ENCODE measurements around the gene CYB561D1. TPM values are rescaled to one million over a fixed set of nuclear protein-coding genes. Genes with fewer than 3 reads are reported as not detected.
A peak's percentile ranks its signal among the peaks of the same experiment; 100 is the strongest.

The CYB561D1 gene
- total RNA-seq, 1 experiment from 2014 or later: 11.7 TPM

- no peak for TF ChIP-seq CTCF (conservative IDR thresholded peaks at IDR 0.05)
- no peak for TF ChIP-seq EZH2 (IDR thresholded peaks at IDR 0.05; ENCODE audit: low read depth)
- peak overlapping the region; percentile 91 for H2AFZ ChIP-seq
- no peak for DNase-seq
- no peaks in the 10 kb centered on the region for H3K79me2 ChIP-seq (ENCODE audit: low read depth)
- no peaks in the 10 kb centered on the region for H4K20me1 ChIP-seq (ENCODE audit: insufficient read depth)
- TSS peak; percentile 77 for BruUV-seq (replicated peaks)
- peak overlapping the region; percentile 68 for H3K4me3 ChIP-seq
- ChIA-PET POLR2A (ENCODE audit: unreplicated experiment) (no interaction called here), CTCF (no interaction called here)
- intact Hi-C loops (cut with micrococcal nuclease; ENCODE audit: unreplicated experiment): loop anchor here (1.0 kb wide), 1 partner anchor 58 kb away; the partner anchor contains the start of gene PSMA5
- peaks cover 30% of the 10 kb centered on the region for H3K27me3 ChIP-seq (ENCODE audit: insufficient read depth, low read depth)
- H3K9me3 ChIP-seq (ENCODE audit: insufficient read depth, low read depth): no peaks in the 10 kb centered on the region
- no peaks in the 10 kb centered on the region for H3K36me3 ChIP-seq (ENCODE audit: low read depth)
- no peaks in the 10 kb centered on the region for H3K9me2 ChIP-seq (ENCODE audit: insufficient read depth)
- no peak overlapping the region for H3K27ac ChIP-seq
- peaks cover 11% of the 10 kb centered on the region for H3K4me1 ChIP-seq (replicated peaks; ENCODE audit: insufficient read depth)
- no peaks in the 10 kb centered on the region for H3F3A ChIP-seq (ENCODE audit: insufficient read depth, low read depth)
- peak overlapping the region; percentile 90 for H3K4me2 ChIP-seq
Observed at GRCh38 chr1:109484519-109484975, 9.3 kb upstream of the CYB561D1 start.

DNA sequence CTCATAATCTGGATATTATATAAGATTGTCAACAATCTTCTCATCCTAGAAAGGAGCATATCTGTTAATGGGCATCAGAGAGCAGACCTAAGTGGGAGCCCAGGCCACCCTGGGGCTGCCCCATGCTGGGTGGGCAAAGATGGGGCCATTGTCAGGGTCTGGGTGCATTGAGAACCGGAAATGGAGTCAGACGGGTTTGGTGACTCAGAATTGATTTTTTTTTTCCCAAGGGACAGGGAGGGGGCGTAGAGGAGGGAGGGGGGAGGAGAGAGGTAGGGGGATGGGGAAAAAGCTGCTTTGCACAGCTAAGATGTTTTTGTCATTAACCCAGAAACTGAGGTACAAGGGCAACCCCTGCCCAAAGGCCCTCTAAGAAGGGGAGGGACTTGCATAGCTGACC, 8.9 kb upstream of the CYB561D1 start:
- no peak overlapping the region for H2AFZ ChIP-seq
- no peaks in the 10 kb centered on the region for H3K79me2 ChIP-seq (ENCODE audit: low read depth)
- H3K4me1 ChIP-seq (replicated peaks; ENCODE audit: insufficient read depth): peaks cover 11% of the 10 kb centered on the region
- H3K4me2 ChIP-seq: peak overlapping the region; percentile 90
- H3K27me3 ChIP-seq (ENCODE audit: insufficient read depth, low read depth): peaks cover 26% of the 10 kb centered on the region
- BruUV-seq (replicated peaks): no TSS peak
- no peaks in the 10 kb centered on the region for H3K9me3 ChIP-seq (ENCODE audit: insufficient read depth, low read depth)
- no peaks in the 10 kb centered on the region for H3K9me2 ChIP-seq (ENCODE audit: insufficient read depth)
- H3K4me3 ChIP-seq: peak overlapping the region; percentile 68; the same call in 1 of the 2 replicates
- POLR2A ChIA-PET (ENCODE audit: unreplicated experiment): no interaction called here
- H3F3A ChIP-seq (ENCODE audit: insufficient read depth, low read depth): no peaks in the 10 kb centered on the region
- intact Hi-C loops (cut with micrococcal nuclease; ENCODE audit: unreplicated experiment): no loop called here
- DNase-seq: no peak
- H3K36me3 ChIP-seq (ENCODE audit: low read depth): no peaks in the 10 kb centered on the region
- H4K20me1 ChIP-seq (ENCODE audit: insufficient read depth): no peaks in the 10 kb centered on the region
- H3K27ac ChIP-seq: no peak overlapping the region
- CTCF ChIA-PET: no interaction called here
- TF ChIP-seq EZH2 (IDR thresholded peaks at IDR 0.05; ENCODE audit: low read depth): no peak
- no peak for TF ChIP-seq CTCF (conservative IDR thresholded peaks at IDR 0.05)

DNA sequence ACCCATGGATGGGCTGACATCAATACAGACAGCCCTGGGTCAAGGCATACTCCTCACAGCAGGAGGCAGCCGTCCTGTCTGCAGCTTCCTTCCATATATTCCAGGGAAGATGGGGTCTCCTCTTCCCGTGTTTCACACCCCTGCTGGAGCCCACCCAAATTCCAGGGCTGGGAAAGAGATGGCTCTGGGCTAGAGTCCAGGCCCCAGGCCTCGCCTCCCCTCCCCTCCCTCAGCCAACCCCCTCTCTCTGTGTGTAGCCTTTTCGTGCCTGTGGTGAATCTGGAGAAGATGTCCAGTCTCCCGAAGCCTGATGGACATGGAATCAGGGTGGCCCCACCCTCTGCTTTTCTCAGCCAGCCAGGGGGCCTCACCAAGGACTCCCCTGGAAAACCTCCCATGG, 6.6 kb upstream of the CYB561D1 start:
- DNase-seq: no peak
- no peaks in the 10 kb centered on the region for H3K9me2 ChIP-seq (ENCODE audit: insufficient read depth)
- H3K4me1 ChIP-seq (replicated peaks; ENCODE audit: insufficient read depth): peaks cover 11% of the 10 kb centered on the region
- H3K27me3 ChIP-seq (ENCODE audit: insufficient read depth, low read depth): peaks cover 3% of the 10 kb centered on the region
- no peaks in the 10 kb centered on the region for H3F3A ChIP-seq (ENCODE audit: insufficient read depth, low read depth)
- H3K9me3 ChIP-seq (ENCODE audit: insufficient read depth, low read depth): no peaks in the 10 kb centered on the region
- H3K36me3 ChIP-seq (ENCODE audit: low read depth): no peaks in the 10 kb centered on the region
- no peak overlapping the region for H3K27ac ChIP-seq
- H3K79me2 ChIP-seq (ENCODE audit: low read depth): no peaks in the 10 kb centered on the region
- H3K4me2 ChIP-seq: no peak overlapping the region
- no TSS peak for BruUV-seq (replicated peaks)
- H2AFZ ChIP-seq: no peak overlapping the region
- H3K4me3 ChIP-seq: no peak overlapping the region
- ChIA-PET POLR2A (ENCODE audit: unreplicated experiment) (no interaction called here), CTCF (no interaction called here)
- TF ChIP-seq CTCF (conservative IDR thresholded peaks at IDR 0.05) (no peak), EZH2 (IDR thresholded peaks at IDR 0.05; ENCODE audit: low read depth) (no peak)
- intact Hi-C loops (cut with micrococcal nuclease; ENCODE audit: unreplicated experiment): no loop called here
- H4K20me1 ChIP-seq (ENCODE audit: insufficient read depth): no peaks in the 10 kb centered on the region
